Measurements from ENCODE around the gene CLCA1. TPM values are rescaled to one million over a fixed set of nuclear protein-coding genes. Genes with fewer than 3 reads are reported as not detected.

The CLCA1 gene
- polyA plus RNA-seq, 1 of the 3 experiments (the other 2 are of a cell fraction), result not detected

DNA sequence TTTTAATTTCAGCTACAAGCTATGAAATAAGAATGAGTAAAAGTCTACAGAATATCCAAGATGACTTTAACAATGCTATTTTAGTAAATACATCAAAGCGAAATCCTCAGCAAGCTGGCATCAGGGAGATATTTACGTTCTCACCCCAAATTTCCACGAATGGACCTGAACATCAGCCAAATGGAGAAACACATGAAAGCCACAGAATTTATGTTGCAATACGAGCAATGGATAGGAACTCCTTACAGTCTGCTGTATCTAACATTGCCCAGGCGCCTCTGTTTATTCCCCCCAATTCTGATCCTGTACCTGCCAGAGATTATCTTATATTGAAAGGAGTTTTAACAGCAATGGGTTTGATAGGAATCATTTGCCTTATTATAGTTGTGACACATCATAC is 13.7 kb upstream of the CLCA1 start:
- no peaks in the 10 kb centered on the region for H3K4me1 ChIP-seq (ENCODE audit: control insufficient read depth in 1 of 2, insufficient read depth in 2 of 2, low read depth in 1 of 2, low read length in 1 of 2)
- no peak for TF ChIP-seq FOSL2 (IDR thresholded peaks at IDR 0.05; ENCODE audit: borderline replicate concordance, low read depth)
- TF ChIP-seq, protein P1, sequence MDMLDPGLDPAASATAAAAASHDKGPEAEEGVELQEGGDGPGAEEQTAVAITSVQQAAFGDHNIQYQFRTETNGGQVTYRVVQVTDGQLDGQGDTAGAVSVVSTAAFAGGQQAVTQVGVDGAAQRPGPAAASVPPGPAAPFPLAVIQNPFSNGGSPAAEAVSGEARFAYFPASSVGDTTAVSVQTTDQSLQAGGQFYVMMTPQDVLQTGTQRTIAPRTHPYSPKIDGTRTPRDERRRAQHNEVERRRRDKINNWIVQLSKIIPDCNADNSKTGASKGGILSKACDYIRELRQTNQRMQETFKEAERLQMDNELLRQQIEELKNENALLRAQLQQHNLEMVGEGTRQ (IDR thresholded peaks at IDR 0.05; ENCODE audit: borderline replicate concordance, low read depth, low read length), result no peak
- TF ChIP-seq NRF1 (IDR thresholded peaks at IDR 0.05; ENCODE audit: low read depth, low read length), result no peak
- no peaks in the 10 kb centered on the region for H3K79me2 ChIP-seq (ENCODE audit: insufficient read depth)
- no peaks in the 10 kb centered on the region for H3K9me2 ChIP-seq
- H3K27ac ChIP-seq (ENCODE audit: low read depth in 2 of 2, low read length in 1 of 2), result no peak overlapping the region
- DNase-seq, result no peak
- H3K36me3 ChIP-seq (replicated peaks in 1 of 2; ENCODE audit: control insufficient read depth in 1 of 2, insufficient read depth in 2 of 2, low read length in 1 of 2), result no peaks in the 10 kb centered on the region
- no peak overlapping the region for H3K9ac ChIP-seq
- H2AFZ ChIP-seq (ENCODE audit: low read depth), result no peak overlapping the region
- H4K20me1 ChIP-seq (ENCODE audit: insufficient read depth), result no peaks in the 10 kb centered on the region
- POLR2A ChIA-PET, result no interaction called here
- CTCF ChIA-PET, result no interaction called here
- no peak overlapping the region for H3K4me3 ChIP-seq (ENCODE audit: low read depth in 2 of 2, low read length in 1 of 2)
- no peaks in the 10 kb centered on the region for H3K9me3 ChIP-seq
- H3K4me2 ChIP-seq, result no peak overlapping the region
- WGBS (ENCODE audit: low lambda C conversion rate), result 33% methylated on average over 5 of the region's 5 CpGs
- no peaks in the 10 kb centered on the region for H3F3A ChIP-seq (replicated peaks; ENCODE audit: insufficient read depth)
- H3K27me3 ChIP-seq (ENCODE audit: insufficient read depth), result no peaks in the 10 kb centered on the region

DNA sequence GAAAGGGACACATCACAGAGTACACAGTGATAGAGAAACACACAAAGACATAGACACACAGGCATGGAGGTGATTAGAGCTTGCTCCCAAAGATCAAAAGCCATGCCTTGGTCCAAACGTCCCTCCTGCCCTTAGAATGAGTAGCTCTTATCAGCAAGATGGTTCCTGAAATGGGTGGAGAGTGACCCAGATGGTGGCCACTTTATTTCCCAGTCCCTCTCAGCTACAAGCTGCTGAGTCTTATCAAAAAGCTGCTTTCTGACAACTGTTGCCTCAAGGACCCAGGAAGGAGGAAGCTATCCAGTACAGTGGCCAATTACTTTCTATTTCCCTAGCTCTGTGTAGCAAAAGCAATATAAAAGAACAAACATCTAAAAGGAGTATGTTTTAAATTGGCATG is 7.7 kb upstream of the CLCA1 start:
- ChIA-PET CTCF (interaction anchor here (0.9 to 2.2 kb wide), 3 partner anchors 13 to 80 kb away, joined by 3 to 6 read pairs (median 4); no protein-coding TSS in a partner anchor), POLR2A (no interaction called here)
- Histone ChIP-seq H3K79me2 (ENCODE audit: insufficient read depth) (no peaks in the 10 kb centered on the region), H2AFZ (ENCODE audit: low read depth) (no peak overlapping the region), H3K4me1 (ENCODE audit: control insufficient read depth in 1 of 2, insufficient read depth in 2 of 2, low read depth in 1 of 2, low read length in 1 of 2) (no peaks in the 10 kb centered on the region), H3K9me3 (no peaks in the 10 kb centered on the region), H3K27me3 (ENCODE audit: insufficient read depth) (no peaks in the 10 kb centered on the region; the same call in 1 of the 2 replicates), H4K20me1 (ENCODE audit: insufficient read depth) (no peaks in the 10 kb centered on the region), H3K36me3 (replicated peaks in 1 of 2; ENCODE audit: control insufficient read depth in 1 of 2, insufficient read depth in 2 of 2, low read length in 1 of 2) (no peaks in the 10 kb centered on the region), H3F3A (replicated peaks; ENCODE audit: insufficient read depth) (no peaks in the 10 kb centered on the region), H3K9me2 (no peaks in the 10 kb centered on the region), H3K9ac (no peak overlapping the region), H3K27ac (ENCODE audit: low read depth in 2 of 2, low read length in 1 of 2) (no peak overlapping the region), H3K4me3 (ENCODE audit: low read depth in 2 of 2, low read length in 1 of 2) (no peak overlapping the region), H3K4me2 (no peak overlapping the region)
- DNase-seq, result no peak
- WGBS (ENCODE audit: low lambda C conversion rate), result 0% methylated on average over 1 of the region's 1 CpG
- TF ChIP-seq GATA2 (CRISPR knock-in tag; IDR thresholded peaks at IDR 0.05) (no peak), POLR2AphosphoS5 (IDR thresholded peaks at IDR 0.05; ENCODE audit: low read depth, low read length) (no peak), GABPA (IDR thresholded peaks at IDR 0.05; ENCODE audit: low read depth) (no peak), RFX5 (IDR thresholded peaks at IDR 0.05; ENCODE audit: low read length) (no peak), NRF1 (IDR thresholded peaks at IDR 0.05; ENCODE audit: low read depth, low read length) (no peak), RCOR1 (IDR thresholded peaks at IDR 0.05; ENCODE audit: low read length) (no peak), TEAD4 (IDR thresholded peaks at IDR 0.05; ENCODE audit: borderline replicate concordance, insufficient read depth) (no peak), YY1 (IDR thresholded peaks at IDR 0.05; ENCODE audit: low read depth) (no peak), FOXM1 (IDR thresholded peaks at IDR 0.05; ENCODE audit: low read depth) (no peak), NFIC (IDR thresholded peaks at IDR 0.05; ENCODE audit: borderline replicate concordance) (no peak), EZH2phosphoT487 (IDR thresholded peaks at IDR 0.05; ENCODE audit: borderline replicate concordance, low read depth) (no peak)
- TF ChIP-seq, protein P2, sequence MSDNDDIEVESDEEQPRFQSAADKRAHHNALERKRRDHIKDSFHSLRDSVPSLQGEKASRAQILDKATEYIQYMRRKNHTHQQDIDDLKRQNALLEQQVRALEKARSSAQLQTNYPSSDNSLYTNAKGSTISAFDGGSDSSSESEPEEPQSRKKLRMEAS (IDR thresholded peaks at IDR 0.05; ENCODE audit: low read depth), result no peak
- TF ChIP-seq, protein P3, sequence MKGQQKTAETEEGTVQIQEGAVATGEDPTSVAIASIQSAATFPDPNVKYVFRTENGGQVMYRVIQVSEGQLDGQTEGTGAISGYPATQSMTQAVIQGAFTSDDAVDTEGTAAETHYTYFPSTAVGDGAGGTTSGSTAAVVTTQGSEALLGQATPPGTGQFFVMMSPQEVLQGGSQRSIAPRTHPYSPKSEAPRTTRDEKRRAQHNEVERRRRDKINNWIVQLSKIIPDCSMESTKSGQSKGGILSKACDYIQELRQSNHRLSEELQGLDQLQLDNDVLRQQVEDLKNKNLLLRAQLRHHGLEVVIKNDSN (IDR thresholded peaks at IDR 0.05; ENCODE audit: borderline replicate concordance, low read depth), result no peak
- TF ChIP-seq, protein P4, sequence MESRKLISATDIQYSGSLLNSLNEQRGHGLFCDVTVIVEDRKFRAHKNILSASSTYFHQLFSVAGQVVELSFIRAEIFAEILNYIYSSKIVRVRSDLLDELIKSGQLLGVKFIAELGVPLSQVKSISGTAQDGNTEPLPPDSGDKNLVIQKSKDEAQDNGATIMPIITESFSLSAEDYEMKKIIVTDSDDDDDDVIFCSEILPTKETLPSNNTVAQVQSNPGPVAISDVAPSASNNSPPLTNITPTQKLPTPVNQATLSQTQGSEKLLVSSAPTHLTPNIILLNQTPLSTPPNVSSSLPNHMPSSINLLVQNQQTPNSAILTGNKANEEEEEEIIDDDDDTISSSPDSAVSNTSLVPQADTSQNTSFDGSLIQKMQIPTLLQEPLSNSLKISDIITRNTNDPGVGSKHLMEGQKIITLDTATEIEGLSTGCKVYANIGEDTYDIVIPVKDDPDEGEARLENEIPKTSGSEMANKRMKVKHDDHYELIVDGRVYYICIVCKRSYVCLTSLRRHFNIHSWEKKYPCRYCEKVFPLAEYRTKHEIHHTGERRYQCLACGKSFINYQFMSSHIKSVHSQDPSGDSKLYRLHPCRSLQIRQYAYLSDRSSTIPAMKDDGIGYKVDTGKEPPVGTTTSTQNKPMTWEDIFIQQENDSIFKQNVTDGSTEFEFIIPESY (IDR thresholded peaks at IDR 0.05; ENCODE audit: borderline replicate concordance, low read depth), result no peak
- TF ChIP-seq, protein P1 (IDR thresholded peaks at IDR 0.05; ENCODE audit: borderline replicate concordance, low read depth, low read length), result no peak
- TF ChIP-seq, protein P5, sequence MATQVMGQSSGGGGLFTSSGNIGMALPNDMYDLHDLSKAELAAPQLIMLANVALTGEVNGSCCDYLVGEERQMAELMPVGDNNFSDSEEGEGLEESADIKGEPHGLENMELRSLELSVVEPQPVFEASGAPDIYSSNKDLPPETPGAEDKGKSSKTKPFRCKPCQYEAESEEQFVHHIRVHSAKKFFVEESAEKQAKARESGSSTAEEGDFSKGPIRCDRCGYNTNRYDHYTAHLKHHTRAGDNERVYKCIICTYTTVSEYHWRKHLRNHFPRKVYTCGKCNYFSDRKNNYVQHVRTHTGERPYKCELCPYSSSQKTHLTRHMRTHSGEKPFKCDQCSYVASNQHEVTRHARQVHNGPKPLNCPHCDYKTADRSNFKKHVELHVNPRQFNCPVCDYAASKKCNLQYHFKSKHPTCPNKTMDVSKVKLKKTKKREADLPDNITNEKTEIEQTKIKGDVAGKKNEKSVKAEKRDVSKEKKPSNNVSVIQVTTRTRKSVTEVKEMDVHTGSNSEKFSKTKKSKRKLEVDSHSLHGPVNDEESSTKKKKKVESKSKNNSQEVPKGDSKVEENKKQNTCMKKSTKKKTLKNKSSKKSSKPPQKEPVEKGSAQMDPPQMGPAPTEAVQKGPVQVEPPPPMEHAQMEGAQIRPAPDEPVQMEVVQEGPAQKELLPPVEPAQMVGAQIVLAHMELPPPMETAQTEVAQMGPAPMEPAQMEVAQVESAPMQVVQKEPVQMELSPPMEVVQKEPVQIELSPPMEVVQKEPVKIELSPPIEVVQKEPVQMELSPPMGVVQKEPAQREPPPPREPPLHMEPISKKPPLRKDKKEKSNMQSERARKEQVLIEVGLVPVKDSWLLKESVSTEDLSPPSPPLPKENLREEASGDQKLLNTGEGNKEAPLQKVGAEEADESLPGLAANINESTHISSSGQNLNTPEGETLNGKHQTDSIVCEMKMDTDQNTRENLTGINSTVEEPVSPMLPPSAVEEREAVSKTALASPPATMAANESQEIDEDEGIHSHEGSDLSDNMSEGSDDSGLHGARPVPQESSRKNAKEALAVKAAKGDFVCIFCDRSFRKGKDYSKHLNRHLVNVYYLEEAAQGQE (IDR thresholded peaks at IDR 0.05; ENCODE audit: low read depth, low read length), result no peak

All from SK-N-SH (cell line).